Testis (tissue), 2 donors: ENCODE measurements around the gene RPS6KA4.

Source experiments
- CTCF ChIP-seq, 3 experiments: fragments of 450-650 bp in 2 of 3; fragments of 200-600 bp in 1 of 3; sonication (generic) in 1 of 3; IDR thresholded peaks; one replicate each; pipeline ENCODE4 v1.5.1; 2016 to 2019; ENCODE audit warnings: antibody characterized with exemption in 3 of 3, mild to moderate bottlenecking in 2 of 3, moderate library complexity in 1 of 3
- POLR2A ChIP-seq: fragments of 450-650 bp; IDR thresholded peaks from one replicate; pipeline ENCODE4 v1.6.1; 2017; ENCODE audit warnings: antibody characterized with exemption, mild to moderate bottlenecking, moderate library complexity

- TF ChIP-seq CTCF (IDR thresholded peaks at IDR 0.05): no peak
- no peak for TF ChIP-seq POLR2A
These were observed 1.5 kb upstream of the RPS6KA4 start for GRCh38 chr11:64357446-64357845.
